Measurements from ENCODE around the gene MAFG.

Gene MAFG

DNA sequence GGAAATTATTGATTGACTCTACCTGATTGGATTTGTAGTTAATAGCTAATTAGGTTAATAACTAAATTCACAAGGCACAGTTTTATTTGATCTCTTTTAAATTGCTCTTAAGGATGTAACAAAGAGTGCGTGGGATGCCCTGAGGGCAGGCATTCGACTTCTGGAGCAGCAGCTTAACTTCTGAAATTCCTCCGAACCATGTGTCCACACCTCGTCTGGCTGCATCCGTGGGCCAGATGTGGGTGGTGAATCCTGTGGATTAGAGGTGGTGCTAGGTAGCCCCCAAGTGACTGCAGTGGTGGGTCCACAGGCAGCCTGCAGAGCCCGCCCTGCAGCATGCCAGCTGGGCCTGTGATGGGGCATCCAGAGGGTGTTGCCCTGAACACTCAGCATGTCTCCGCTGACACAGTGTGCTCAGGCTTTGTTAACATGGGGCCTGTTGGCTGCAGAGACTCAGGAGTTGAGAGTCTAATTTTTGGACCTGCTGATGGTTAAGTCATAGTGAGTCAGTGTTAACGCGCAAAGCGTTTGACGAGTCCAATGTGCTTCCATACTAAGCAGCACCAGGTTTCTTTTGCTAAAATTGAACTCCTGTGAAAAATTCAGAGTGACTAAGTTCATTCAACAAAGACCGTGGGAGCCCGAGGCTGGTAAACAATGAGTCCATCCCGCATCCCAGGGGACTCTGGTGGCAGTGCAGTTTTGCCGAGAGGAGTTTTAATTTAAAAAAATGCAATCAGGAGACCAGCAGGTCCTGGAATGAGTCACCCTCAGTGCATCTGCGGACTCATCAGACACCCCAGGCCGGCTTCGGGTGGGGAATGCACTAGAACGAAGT is 29.3 kb downstream of the MAFG start:
- no peak for DNase-seq (ENCODE audit: low spot score)

DNA sequence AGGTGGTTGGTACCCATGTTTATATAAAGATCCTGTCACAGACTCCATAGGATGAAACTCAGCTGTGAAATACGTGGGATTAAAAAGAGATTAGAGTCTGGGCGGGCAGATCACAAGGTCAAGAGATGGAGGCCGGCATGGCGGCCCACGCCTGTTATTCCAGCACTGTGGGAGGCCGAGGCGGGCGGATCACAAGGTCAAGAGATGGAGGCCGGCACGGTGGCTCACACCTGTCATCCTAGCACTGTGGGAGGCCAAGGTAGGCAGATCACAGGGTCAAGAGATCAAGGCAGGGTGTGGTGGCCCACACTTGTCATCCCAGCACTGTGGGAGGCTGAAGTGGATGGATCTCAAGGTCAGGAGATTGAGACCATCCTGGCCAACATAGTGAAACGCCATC is 32.1 kb downstream of the MAFG start:
- no peak for DNase-seq (ENCODE audit: low spot score)

DNA sequence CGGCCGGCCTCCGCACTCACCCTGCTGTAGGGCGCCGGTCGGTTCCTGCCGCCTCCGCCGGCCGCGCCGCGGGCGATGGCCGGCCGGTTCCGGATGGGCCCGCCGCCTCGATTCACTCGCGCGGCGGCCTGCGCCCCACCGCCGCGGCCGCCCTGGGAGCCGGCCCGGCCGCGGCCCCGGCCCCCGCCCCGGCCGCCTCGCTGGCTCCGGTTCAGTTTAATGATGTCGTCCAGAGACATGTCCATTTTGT is 36.3 kb downstream of the MAFG start:
- DNase-seq (ENCODE audit: low spot score), result no peak

DNA sequence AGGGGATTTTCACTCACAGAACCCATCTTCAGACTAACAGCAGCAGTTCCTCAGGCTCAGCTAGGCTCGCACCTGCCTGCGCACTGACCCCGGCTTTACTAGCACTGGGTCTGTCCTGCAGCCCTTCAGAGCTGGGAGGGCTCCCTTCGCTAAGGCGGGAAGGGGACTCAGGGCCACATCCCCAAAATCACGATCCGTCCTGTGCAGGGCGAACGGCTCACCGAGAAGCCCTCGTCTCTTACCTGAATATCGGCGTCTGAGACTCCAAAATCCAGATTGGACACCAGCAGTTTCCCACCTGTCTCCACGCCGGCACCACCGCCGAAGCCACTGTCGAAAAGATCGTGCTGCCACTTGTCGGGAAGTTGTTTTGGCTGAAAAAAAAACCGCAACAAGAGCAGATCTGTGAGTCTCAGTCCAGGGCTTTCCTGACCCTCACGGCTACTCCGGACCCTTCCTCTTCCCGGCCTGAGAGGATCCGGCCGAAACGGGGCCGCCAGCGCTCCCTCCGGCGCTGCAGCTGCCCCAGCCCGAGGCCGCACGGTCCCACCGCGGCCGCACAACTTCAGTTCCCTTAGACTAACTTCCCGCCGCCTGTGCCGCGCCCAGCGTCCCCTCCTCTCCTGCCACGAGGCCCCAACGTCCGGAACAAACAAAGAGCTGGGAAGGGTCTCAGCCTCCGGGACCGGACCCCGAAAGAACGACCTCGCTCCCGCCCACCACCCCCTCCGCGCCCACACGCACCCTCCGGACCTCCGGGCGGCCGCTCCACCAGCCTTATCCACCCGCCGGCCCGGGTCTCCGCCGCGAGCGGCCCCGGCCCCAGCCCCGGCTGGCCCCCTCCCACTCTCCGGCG is 36.9 kb downstream of the MAFG start:
- DNase-seq (ENCODE audit: low spot score), result no peak

DNA sequence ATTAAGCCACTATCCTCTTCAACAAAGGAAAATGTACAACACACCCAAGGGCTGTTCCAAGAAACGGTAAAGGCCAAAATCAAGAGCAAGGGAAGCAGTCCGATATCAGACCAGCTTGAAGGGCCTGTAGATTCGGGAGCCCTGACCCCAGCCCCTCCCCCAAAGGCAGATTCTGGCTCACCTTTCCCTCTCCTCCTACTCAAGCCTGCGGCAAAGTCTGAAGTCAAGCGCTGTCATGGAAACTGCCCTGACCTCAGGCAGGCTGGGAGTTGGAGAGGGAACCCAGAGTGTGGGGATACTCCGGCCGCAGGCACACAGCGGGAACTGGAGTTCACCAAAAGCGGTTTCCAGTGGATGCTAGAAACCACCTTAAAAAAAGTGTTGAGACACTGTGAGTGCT is 37.9 kb downstream of the MAFG start:
- DNase-seq (ENCODE audit: low spot score), result no peak

DNA sequence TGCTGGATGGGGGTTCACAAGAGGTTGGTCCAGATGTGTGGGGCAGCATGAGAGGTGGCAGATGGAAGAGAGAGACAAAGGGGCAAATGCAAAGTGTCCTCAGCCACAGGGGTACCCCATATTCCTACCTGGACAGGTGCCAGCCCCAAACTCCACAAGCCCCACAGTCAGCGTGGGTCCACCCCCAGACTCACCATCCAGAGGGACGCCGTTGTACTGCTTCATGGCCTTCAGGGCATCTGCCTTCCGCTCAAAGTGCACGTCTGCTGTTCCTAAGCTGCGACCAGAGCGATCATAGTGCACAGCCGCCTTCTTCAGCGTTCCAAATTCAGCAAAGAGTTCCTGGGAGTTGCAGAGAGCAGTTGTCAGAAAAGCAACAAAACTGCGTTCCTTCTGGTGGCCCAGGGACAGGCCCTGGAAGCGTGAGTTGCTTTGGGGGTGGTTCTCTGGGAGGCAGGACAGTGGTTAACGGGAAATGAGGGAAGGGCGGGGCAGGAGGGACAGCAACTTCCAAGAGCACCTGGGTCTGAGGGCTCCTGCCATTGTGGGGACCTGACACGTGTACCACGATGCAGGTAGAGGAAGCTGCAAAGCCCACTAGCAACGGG is 38.4 kb downstream of the MAFG start:
- no peak for DNase-seq (ENCODE audit: low spot score)

DNA sequence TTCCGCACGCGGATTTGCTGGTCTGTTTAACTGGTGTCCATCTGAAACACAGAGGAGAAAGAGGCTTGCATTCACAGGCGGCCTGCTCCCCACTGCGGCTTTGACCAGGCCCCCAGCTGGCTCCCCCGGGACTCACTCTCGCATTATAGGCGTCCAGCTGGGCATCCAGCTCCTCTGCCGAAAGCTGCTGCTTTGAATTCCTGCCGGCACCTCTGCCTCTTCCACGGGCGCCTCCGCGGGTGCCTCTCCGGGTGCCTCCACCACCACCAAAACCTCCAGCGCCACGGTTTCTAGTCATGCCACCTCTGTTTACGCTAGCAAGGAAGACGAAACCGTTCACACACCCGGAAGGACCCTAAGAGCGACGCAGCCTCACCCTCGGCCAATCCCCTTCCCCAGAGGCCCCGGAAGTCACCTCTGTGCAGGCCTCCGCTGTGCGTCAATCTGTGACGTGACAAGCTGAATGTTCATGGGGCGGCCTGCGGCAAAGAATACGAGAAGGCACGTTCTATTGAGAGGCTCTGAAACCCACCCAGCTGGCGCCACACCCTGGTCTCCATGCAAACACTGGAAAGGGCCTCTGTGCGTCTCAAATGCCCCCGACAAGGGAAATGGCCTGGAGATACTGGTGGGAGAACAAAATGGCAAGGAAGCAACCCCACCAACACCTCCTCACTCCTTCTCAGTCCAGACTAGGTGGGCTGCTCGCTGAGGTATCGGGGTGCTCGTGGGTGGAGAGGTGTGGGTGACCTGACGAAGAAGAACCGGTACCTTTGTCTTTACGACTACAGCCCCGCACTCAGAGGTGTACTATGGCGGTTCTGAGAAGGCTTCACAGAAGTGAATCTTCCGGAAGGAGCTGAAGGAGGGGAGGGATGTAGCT is 39.2 kb downstream of the MAFG start:
- DNase-seq (ENCODE audit: low spot score), result no peak

DNA sequence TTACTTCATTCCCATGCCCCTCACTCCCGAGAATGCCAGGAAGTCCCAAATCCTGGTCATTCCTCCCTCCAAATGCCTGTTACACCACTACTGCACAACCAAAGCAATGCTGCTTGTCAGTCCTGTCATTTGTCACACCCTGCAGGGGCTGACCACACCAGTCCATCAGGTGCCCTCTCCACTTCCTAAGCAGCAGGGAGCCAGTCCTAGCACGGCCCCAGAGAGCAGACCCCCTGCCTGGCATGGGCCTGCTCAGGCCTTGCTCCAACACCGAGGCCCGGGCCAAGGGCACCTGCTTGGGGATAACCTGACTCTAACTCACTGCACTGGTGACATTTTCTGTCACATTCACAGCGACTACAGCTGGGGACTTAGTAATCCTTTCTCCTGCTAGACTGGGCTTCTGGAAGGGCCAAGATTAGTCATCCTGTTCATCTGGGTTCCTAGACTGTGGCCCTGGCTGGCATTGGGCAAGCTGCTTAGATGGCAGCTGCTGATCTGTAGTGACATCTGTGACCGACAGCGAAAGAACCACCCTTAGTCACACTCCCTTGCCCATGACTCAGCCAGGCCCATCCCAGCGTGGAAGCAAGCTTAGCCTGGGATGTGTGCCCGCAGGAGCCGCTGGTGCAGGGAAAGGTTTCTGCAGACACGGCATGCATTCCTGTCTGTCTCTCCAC is 41.5 kb downstream of the MAFG start:
- peak; percentile 88 for DNase-seq (ENCODE audit: low spot score)

DNA sequence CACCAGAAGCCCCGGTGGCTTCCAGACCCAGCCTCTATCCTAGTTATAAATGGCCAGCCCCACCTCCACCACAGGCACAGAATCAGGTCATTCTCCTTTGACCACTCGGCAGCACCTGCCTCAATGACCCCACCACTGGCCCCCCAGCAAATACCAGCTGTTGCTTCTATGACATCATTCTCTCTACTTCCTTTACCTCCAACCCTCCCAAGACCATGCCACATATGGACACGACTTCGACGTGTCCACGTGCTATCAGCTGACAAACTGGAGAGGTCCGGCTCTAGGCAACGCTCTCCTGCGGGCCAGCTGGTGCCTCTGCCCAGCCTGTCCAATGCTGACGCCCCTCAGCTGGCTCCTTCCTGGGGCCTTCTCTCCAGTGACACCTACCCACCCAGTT is 42.1 kb downstream of the MAFG start:
- no peak for DNase-seq (ENCODE audit: low spot score)

DNA sequence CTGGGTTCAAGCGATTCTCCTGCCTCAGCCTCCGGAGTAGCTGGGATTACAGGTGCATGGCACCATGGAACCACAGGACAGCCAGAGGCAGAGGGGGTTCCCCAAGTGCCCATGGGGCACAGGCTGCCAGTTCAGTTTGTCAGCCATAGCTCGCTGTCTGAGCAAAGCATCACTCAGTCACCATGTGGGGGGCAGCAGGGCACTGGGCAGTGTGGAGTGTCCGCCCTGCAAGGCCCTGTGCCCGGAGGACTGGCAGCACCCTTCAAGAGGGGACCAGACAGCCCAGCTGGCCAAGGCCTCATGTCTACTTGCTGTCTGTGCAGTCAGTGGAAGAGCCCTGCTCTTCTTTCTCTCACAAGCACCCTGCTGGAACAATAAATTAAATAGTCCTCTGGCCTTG is 42.6 kb downstream of the MAFG start:
- DNase-seq (ENCODE audit: low spot score), result no peak

DNA sequence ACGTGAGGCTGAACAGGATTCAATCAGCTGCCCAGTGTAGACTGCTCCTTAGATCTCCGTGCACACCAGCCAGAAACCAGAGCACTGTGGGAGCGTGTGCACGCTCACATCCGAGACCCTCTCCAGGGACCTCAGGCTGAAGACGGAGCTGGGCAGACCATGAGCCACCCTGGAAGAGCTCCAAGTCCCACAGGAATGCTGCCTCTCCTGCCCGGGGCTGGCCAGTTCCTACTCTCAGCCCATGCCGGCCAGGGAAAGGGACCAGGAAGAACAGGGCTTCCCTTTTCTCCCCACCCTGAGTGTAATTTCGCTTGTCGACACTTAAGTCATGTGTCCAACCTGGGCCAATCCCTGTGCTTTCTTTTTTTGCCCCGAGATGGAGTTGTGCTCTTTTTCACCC is 43.0 kb downstream of the MAFG start:
- no peak for DNase-seq (ENCODE audit: low spot score)

DNA sequence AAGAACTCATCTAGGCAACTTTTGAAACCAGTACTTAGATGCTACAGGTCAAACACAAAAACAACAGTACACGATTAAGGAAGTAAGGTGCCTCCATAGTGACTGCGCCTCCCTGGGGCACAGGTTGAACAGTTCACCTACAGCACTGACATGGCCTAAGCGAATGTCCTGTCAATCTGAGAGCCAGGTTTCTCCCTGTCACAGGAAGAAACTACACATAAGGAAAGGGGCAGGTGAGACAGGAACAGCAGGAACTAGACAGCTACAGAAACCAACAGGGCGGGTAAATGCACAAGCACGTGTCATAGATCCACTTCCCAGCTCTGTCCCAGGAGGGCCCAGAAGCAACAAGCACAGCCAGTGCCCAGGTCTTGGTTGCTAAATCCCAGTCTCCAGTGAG is 48.4 kb downstream of the MAFG start:
- no peak for DNase-seq (ENCODE audit: low spot score)

DNA sequence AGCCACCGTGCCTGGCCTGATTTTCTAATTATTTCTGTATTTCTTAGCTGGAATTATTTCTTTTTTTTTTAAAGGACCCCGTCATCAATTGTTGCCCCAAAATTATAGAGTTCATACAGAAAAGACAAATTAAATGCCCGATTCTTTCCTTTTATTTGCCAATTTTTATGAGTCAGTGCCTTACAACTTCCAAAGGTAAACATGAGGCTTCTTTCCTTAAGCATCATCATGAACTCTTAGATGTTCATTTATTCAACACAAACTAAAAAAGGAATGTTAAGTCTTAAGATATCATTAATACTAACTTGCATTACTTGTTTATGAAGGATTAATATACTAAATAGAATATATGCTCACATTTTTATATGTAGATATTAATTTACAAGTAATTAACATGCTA is 49.2 kb downstream of the MAFG start:
- no peak for DNase-seq (ENCODE audit: low spot score)

DNA sequence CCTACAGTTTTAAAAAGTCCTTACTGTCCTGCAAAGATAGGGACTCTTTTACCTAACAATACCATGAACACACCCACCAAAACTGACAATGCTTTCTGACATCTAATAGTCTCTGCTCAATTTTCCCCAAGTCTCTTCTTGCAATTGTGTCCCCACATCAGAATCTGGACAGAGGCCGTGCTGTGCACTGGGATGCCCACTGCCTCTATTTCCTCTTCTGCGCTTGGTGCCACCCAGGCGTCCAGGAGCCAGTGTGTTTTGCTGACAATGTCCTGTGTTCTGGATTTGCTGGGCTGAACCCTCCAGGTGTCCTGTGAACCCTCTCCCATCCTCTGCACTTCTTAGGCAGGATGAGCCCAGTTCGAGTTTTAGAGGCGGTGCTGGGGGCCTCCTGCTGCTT is 50.0 kb downstream of the MAFG start:
- DNase-seq (ENCODE audit: low spot score), result no peak

DNA sequence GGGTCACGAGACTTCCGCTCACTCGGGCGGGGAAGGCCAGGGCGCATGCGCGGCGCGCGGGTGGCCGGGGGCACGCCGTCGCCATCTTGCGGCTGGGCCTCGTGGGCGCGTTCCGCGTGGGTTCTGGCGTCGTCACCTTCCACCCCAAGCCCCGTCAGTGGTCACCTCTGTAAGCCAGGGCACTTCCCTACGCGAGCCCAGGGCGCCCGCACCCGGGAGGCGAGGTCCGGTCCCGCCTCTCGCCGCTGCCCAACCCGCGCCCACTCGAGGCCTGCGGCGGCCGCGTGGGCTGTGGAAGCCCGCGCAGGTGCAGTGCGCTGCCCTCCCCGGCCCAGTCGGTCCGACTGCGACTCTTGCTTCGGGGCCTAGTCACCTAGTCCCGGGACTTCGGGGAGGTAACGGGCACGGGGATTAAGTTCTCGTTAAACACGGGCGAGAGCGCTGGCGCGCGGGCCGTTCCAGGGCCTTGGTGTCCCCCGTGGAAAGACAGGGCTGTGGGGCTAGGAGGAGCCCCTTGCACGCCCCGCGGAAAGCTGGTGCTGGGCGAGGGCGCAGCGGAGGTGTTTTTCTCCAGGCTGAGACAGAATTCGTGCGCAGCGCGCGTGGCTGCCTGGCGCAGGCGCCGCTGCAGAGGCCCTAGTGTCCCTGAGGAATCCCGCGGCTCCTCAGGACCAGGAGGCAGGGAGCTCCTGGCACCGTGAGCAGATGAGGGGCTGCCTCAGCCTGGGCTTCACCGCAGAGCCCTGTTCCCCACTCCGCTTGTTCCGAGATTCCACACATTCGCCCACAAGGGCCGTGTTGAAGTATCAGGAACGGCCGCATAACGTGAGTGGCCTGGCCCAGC is 55.9 kb downstream of the MAFG start:
- peak; percentile 95 for DNase-seq (ENCODE audit: low spot score)

DNA sequence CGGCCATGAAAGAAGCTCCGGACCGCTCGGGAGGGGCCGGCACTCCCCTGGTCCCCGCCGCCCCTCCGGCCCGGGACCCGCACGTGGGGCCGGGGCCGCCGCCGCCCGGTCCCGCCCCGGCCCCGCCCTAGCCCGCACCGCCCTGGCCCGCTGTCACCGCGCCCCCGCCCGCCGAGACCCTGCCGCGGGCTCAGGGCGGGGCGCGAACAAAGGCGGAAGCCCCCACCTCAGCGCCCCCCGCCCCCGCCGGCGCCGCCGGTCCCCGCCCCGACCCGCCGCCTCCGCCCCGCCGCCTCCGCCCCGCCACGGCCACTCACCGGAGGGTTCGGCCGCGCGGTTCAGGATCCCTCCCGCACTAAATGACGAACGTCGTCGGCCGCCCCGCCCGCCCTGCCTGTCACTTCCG is 56.6 kb downstream of the MAFG start, which contains the start of gene ARHGDIA:
TSS of gene ARHGDIA (minus strand) at position 357 of the 406 bp plus-strand sequence. CDS start 1,407 bp downstream, outside the sequence.
- DNase-seq (ENCODE audit: low spot score), result no peak

DNA sequence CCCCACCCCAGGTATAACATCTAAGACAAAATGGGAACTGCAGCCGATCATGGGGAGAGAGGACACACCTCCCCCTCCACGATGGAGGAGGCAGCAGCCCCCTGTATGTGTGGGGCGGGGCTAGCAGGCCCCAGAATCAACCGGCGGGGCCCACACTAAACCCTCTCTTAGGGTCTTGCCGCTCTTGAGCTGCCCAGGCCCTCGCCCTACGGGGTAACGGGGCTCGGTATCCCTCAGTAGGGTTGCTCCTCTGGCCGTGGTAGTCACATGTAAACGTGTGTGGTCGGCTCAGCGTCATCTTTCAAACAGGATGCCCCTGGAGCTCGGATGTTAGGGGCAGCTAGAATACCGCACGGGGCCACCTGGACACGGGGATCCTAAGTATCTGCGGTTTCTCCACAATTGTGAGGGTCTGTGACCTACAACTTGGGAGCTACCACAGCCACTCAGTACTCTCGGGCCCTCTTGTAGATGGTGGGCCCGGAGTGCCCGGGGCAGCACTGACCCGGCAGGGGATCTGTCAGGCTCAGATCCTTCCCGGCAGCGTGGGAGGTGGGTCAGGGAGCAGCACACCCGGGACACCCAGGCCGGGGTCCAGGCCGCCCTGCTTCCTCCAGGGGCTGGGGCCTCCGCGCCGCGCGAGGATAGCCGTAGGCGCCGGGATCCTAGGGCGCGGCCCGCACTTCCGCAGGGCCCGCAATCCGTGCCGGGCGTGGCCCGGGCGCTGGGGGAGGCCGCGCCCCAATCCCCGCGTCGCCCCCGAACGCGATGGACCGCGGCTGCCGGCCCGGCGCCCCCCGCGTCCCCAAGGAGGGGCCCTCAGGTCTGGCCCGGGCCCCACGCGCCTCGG is 57.2 kb downstream of the MAFG start:
- peak; percentile 34 for DNase-seq (ENCODE audit: low spot score)

DNA sequence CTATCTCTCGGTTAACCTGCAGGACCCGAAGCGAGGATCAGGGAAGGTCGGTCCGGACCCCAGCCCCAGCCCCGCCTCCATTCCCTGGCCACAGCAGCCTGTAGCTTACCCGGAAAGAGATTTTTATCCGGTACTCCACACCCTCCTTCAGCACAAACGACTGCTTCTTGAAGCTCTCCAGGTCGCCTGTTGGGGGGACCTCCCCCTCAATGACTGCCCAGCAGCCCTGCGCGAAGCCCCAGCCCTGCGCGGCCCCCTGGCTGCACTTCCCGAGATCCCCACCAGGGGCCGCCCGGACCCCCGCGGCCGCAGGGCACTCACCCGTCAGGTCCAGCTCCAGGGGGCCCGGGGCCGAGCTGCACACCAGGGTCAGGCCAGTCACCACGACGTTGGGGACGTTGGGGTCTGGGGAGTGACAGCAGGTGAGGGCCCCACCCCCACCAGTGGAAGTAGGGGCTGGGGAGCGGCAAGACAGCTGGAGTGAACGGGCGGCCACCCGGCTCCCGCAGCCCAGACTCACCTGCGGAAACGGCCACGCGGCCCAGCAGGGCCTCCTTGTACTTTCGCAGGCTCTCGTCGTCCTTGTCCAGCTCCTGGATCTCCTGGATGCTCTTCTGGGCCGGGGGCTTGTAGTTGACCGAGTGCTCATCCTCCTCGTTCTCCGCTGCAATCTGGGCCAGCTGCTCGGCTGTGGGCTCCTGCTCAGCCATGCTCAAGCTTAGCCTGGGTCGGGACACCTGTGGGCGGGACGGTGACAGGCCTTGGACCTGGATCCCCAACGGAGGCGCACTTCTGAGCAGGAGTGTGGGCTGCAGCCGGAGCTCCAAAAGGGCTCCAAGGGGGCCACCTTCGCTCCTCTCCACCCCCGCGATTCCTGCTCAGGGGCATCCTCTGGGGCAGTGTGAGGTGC is 58.1 kb downstream of the MAFG start:
- peak; percentile 45 for DNase-seq (ENCODE audit: low spot score)

Data from hematopoietic multipotent progenitor cell treated with erythropoietin and hydrocortisone succinate and interleukin-3 and kit ligand, for 15 days (in vitro differentiated cells).